Adipose tissue (tissue), 3 donors: ENCODE data around the gene TMEFF2. TPM values are rescaled to one million over a fixed set of nuclear protein-coding genes. Genes with fewer than 3 reads are reported as not detected.

Source experiments
- H3K27ac ChIP-seq: one replicate; pipeline ENCODE4 v1.5.1; 2013; ENCODE audit warnings: low read depth, low read length
- WGBS, 3 donors: extraction: QIAGEN DNeasy Blood & Tissue Kit; methylation state at CpG; one replicate each; pipeline ENCODE4 v1.1.7; 2013; 5-methylcytosine and 5-hydroxymethylcytosine counted together
- polyA plus RNA-seq, 3 donors: library from polyadenylated mRNA; stranded (reverse); fragments of 200-250 nt; gene quantifications; one replicate each; pipeline ENCODE4 v1.2.3, GENCODE V29; 2013
- donor health status: healthy with polysubstance abuse.
- donor health status: Bipolar disorder and iron deficiency.
- donor health status: healthy.

TMEFF2 gene
- polyA plus RNA-seq, result under 1 TPM in 2 of 3 donors, not detected in 1; 0.01 to 0.03 TPM

GRCh38 chr2:192194866-192195547 lies at the start of gene TMEFF2:
Gene TMEFF2, minus strand, starts transcription at chr2:192194933. Its CDS starts 409 bp downstream, at chr2:192194524.
- 0 to 1% (median 0%) methylated on average over 53 to 64 of the region's 64 CpGs for WGBS, 3 donors
- H3K27ac ChIP-seq, result no peak within 1 kb of the TSS

DNA sequence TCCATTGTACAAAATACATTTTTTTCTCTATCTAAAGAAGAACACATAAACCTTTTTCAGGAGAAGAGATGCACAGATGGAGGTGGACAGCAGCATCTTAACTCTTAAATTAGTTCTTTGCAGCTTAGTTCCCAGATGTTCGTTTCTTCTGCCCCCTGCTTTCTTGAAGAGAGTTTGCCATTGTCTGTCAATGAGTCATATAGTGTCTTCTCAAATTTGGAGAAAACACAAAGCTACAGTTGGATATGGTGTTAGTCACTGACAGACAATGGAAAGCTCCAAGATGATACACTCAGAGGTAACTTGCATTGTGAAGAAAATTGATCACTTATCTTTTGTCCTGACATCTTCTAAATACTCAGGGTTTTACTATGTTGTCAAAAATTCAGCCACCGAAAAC lies 48.8 kb upstream of the TMEFF2 start:
- H3K27ac ChIP-seq, result no peak overlapping the region
- 70 to 81% (median 79%) methylated on average over 2 of the region's 2 CpGs for WGBS, 3 donors

GRCh38 chr2:192236136-192236535 lies 41.4 kb upstream of the TMEFF2 start:
- no peak overlapping the region for H3K27ac ChIP-seq
- 70 to 82% (median 74%) methylated on average over 4 of the region's 4 CpGs for WGBS, 3 donors

DNA sequence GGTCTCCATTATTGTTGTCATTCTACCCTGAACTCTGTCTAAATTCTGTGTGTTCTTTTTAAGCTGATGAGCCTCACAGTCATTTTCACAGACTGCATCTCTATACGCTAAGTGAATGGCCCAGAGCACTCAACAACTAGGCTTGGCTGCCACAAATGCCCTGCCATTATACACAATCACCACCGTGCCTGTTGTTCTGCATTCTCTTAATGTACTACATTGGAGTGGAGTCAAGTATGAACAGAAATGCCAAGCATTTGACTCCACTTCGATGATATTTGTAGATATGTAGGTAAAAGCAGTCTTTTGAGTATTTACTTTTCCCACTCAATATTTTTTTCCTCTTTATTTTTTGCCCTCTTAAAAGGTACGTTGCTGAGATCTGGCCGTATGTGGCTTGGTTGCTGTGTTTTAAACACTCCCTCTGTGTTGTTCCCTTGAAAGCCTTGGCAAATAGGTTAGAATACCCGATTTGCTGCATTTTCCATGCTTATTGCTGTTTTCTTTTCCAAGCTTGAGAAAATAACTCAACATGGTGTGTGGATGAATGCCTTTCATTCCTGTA lies 36.2 kb upstream of the TMEFF2 start:
- no peak overlapping the region for H3K27ac ChIP-seq
- 67 to 83% (median 82%) methylated on average over 6 of the region's 6 CpGs for WGBS, 3 donors

- no peak overlapping the region for H3K27ac ChIP-seq
These were observed 34.0 kb upstream of the TMEFF2 start for GRCh38 chr2:192228685-192229084.

GRCh38 chr2:192218970-192219369 lies 24.2 kb upstream of the TMEFF2 start:
- 90 to 91% (median 90%) methylated on average over 1 of the region's 1 CpG for WGBS, 3 donors
- no peak overlapping the region for H3K27ac ChIP-seq

DNA sequence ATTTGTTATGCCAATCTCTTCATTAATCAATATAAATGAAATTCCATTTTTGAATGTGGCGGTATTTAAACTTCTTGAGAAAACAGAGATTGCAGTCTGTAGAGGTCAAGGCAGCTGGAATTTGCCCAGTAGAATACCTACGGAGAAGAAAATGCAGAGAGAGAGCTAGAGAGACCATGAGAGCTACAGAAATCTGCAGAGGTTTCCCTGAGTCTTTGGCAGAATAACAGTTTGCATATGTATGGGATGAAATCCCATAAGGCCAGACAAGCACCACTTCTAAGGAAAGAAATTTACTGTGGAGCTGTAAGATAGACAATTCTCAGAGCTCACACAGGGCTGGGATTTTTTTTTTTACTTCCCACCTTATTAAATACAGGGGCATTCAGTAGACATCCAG lies 23.6 kb upstream of the TMEFF2 start:
- 83 to 91% (median 89%) methylated on average over 2 of the region's 2 CpGs for WGBS, 3 donors
- no peak overlapping the region for H3K27ac ChIP-seq

DNA sequence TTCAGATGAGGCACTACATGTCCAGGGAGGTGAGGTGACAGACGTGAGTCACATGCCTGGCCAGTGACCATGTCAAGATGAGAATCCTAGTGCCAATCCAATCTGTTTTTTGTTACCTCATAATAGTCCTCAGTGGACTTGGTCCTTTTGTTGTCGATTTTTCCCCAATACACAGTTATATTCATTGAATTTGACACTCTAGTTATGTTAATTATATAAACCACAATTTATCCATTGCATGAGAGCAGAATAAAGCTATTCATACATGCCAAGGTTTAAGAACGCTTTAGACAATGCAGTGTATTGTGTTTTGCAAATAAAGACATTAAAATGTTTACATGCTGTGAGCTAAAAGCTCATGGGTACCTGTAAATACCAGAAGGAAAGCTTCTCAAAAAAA lies 21.6 kb upstream of the TMEFF2 start:
- no peak overlapping the region for H3K27ac ChIP-seq
- 61 to 86% (median 82%) methylated on average over 3 of the region's 3 CpGs for WGBS, 3 donors

GRCh38 chr2:192215096-192215877 lies 20.6 kb upstream of the TMEFF2 start:
- H3K27ac ChIP-seq, result no peak overlapping the region

DNA sequence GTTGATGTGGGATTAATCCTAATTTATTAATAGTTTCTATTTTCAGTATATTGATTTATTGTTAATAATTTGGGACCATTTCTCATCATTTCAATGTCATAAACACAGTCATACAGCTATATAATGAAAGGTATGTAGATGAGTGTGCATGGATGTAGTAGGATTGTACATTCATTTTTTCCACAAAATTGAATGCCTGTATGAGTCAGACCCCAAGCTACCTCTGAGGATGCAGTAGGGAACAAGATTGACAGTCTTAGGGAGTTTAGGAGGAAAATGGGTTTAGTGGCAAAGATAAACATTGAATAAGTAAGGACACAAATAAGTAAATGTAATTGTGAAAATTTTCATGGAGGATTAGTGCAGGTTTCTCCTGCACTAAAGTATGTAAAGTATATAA lies 14.1 kb upstream of the TMEFF2 start:
- H3K27ac ChIP-seq, result no peak overlapping the region

DNA sequence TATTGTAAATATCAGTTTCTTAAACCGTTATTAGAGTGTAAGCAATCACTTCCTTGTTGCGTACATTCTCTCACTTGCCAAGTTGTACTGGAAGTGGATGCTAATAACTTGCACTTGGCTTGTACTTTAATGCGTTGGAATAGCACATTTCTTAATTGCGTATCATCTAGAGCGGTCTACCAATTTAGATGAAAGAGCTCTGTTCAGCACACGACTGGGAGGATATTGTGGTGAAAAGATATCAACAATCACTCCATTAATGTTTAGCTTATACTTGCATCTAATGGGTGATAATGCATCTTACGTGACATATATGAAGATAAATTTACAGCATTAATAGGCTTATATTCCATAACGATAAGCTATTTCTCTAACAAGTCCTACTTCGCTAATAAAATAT lies 11.7 kb upstream of the TMEFF2 start:
- no peak overlapping the region for H3K27ac ChIP-seq
- WGBS, 3 donors, result 74 to 83% (median 76%) methylated on average over 9 of the region's 9 CpGs

- 71 to 87% (median 85%) methylated on average over 1 of the region's 1 CpG for WGBS, 3 donors
- no peak overlapping the region for H3K27ac ChIP-seq
These were observed 9.1 kb upstream of the TMEFF2 start for GRCh38 chr2:192203876-192204275.

DNA sequence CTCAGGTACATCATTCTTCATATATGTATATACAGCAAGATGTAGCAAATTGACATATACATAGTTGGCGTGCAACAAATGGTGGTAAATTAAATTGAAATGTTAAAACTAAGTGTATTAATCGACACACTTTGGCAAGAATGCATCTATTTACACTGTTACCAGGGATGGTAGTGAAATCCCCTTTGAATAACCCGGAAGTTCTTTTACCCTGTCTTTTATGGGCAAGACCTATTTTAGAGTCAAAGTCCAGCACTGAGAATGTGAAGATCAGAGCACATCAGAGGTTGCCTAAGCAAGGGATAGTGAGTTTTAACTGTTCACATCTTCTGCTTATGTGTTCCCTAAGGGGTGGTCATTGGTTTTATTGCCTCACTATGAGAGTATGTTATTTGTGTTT lies 7.6 kb upstream of the TMEFF2 start:
- 84 to 94% (median 90%) methylated on average over 3 of the region's 3 CpGs for WGBS, 3 donors
- H3K27ac ChIP-seq, result no peak overlapping the region

GRCh38 chr2:192201116-192201515 lies 6.4 kb upstream of the TMEFF2 start:
- WGBS, 3 donors, result 91 to 92% (median 92%) methylated on average over 1 of the region's 1 CpG
- no peak overlapping the region for H3K27ac ChIP-seq

GRCh38 chr2:192197357-192197756 lies 2.6 kb upstream of the TMEFF2 start:
- H3K27ac ChIP-seq, result no peak overlapping the region
- 39 to 72% (median 69%) methylated on average over 1 of the region's 1 CpG for WGBS, 3 donors

- no peak overlapping the region for H3K27ac ChIP-seq
- WGBS, 3 donors, result 10 to 14% (median 10%) methylated on average over 14 of the region's 14 CpGs
These were observed 1.9 kb upstream of the TMEFF2 start for GRCh38 chr2:192196421-192197194.

- WGBS, 3 donors, result 1 to 2% (median 1%) methylated on average over 40 to 44 of the region's 44 CpGs
- H3K27ac ChIP-seq, result no peak overlapping the region
These were observed 1.1 kb upstream of the TMEFF2 start for GRCh38 chr2:192195548-192196418.

GRCh38 chr2:192194265-192194865 lies 368 bp downstream of the TMEFF2 start:
- H3K27ac ChIP-seq, result no peak overlapping the region
- 1 to 2% (median 1%) methylated on average over 44 to 48 of the region's 48 CpGs for WGBS, 3 donors
